Measurements from ENCODE around the gene GOLGA6B.

DNA sequence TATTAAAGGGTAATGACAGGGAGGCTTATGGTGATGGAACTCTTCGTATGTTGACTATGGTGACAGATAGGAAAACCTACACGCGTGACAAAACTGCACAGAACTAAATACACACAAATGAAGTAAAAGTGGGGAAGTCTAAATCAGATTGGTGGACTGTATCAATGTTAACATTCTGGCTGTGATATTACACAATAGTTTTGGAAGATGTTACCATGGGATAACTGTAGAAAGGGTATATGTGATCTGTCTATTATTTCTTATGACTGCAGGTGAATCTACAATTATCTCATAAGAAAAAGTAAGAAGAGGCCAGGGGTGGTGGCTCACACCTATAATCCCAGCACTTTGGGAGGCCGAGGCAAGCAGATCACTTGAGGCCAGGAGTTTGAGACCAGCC, 22.3 kb downstream of the GOLGA6B start:
- TF ChIP-seq, protein P1, sequence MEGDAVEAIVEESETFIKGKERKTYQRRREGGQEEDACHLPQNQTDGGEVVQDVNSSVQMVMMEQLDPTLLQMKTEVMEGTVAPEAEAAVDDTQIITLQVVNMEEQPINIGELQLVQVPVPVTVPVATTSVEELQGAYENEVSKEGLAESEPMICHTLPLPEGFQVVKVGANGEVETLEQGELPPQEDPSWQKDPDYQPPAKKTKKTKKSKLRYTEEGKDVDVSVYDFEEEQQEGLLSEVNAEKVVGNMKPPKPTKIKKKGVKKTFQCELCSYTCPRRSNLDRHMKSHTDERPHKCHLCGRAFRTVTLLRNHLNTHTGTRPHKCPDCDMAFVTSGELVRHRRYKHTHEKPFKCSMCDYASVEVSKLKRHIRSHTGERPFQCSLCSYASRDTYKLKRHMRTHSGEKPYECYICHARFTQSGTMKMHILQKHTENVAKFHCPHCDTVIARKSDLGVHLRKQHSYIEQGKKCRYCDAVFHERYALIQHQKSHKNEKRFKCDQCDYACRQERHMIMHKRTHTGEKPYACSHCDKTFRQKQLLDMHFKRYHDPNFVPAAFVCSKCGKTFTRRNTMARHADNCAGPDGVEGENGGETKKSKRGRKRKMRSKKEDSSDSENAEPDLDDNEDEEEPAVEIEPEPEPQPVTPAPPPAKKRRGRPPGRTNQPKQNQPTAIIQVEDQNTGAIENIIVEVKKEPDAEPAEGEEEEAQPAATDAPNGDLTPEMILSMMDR (IDR thresholded peaks at IDR 0.05), result no peak
- TF ChIP-seq POLR2A (IDR thresholded peaks at IDR 0.05), result no peak

All from esophagus squamous epithelium (tissue), 4 donors.